CD8-positive, alpha-beta memory T cell (primary cell): ENCODE results near the gene TUFT1. TPM values are rescaled to one million over a fixed set of nuclear protein-coding genes. Genes with fewer than 3 reads are reported as not detected.
A peak's percentile ranks its signal among the peaks of the same experiment; 100 is the strongest.

Experiments used
- CTCF ChIA-PET: fragments of 350-600 bp; sonication (Branson Sonifier 250); formaldehyde crosslinking; loops from one replicate; lab custom pipeline; 2021; ENCODE audit warnings: antibody characterized with exemption; lab: Charles Lee
- POLR2A ChIA-PET: fragments of 350-600 bp; sonication (Branson Sonifier 250); formaldehyde crosslinking; loops from one replicate; lab custom pipeline; 2021; ENCODE audit warnings: antibody characterized with exemption; lab: Charles Lee
- DNase-seq, 5 donors: peaks; one replicate each; pipeline versions ENCODE4 v3.0.0 to v3.0.0-alpha.2; 2020 to 2022; ENCODE audit warnings: mixed read lengths in 1 of 5
- H3K27ac ChIP-seq: one replicate; pipeline ENCODE4 v1.7.0; 2013; ENCODE audit warnings: low read depth, mild to moderate bottlenecking, low read length, moderate library complexity
- H3K27me3 ChIP-seq: 2 replicates; pipeline ENCODE4 v1.7.0; 2013; ENCODE audit warnings: low read length, mild to moderate bottlenecking; ENCODE audit not compliant: insufficient read depth, poor library complexity, severe bottlenecking
- H3K36me3 ChIP-seq: 2 replicates; pipeline ENCODE4 v1.7.0; 2013; ENCODE audit warnings: mild to moderate bottlenecking, low read length, moderate library complexity; ENCODE audit not compliant: insufficient read depth
- H3K4me1 ChIP-seq: 2 replicates; pipeline ENCODE4 v1.7.0; 2013; ENCODE audit warnings: mild to moderate bottlenecking, low read length, moderate library complexity; ENCODE audit not compliant: insufficient read depth
- H3K4me3 ChIP-seq: 2 replicates; pipeline ENCODE4 v1.7.0; 2013; ENCODE audit warnings: mild to moderate bottlenecking, low read length
- H3K9me3 ChIP-seq: 2 replicates; pipeline ENCODE4 v1.7.0; 2013; ENCODE audit warnings: mild to moderate bottlenecking, low read length
- H3K27ac Mint-ChIP-seq, 8 donors: one replicate each; pipeline ENCODE4 v1.8.0; 2020 to 2021; ENCODE audit warnings: mixed read lengths in 8 of 8, mild to moderate bottlenecking in 6 of 8, inconsistent platforms in 3 of 8, moderate library complexity in 3 of 8
- H3K27me3 Mint-ChIP-seq, 2 donors: one replicate each; pipeline ENCODE4 v1.8.0; 2020 to 2021; ENCODE audit warnings: mixed read lengths in 2 of 2, mild to moderate bottlenecking in 1 of 2, moderate library complexity in 1 of 2
- H3K36me3 Mint-ChIP-seq, 3 donors: one replicate each; pipeline ENCODE4 v1.8.0; 2020 to 2021; ENCODE audit warnings: mixed read lengths in 3 of 3, inconsistent platforms in 1 of 3, mild to moderate bottlenecking in 1 of 3
- H3K4me1 Mint-ChIP-seq, 3 donors: one replicate each; pipeline ENCODE4 v1.8.0; 2020 to 2021; ENCODE audit warnings: mixed read lengths in 3 of 3, inconsistent platforms in 1 of 3, mild to moderate bottlenecking in 1 of 3
- H3K4me3 Mint-ChIP-seq, 7 donors: one replicate each; pipeline ENCODE4 v1.8.0; 2020 to 2021; ENCODE audit warnings: mixed read lengths in 7 of 7, mild to moderate bottlenecking in 6 of 7, moderate library complexity in 4 of 7, inconsistent platforms in 2 of 7
- H3K9me3 Mint-ChIP-seq, 5 donors: one replicate each; pipeline ENCODE4 v1.8.0; 2020 to 2022; ENCODE audit warnings: mixed read lengths in 5 of 5, mild to moderate bottlenecking in 3 of 5, moderate library complexity in 2 of 5, inconsistent platforms in 1 of 5
- polyA plus RNA-seq: library from polyadenylated mRNA; unstranded; fragments of 300-500 nt; fragmentation: Illumina TruSeq; gene quantifications from one replicate; pipeline ENCODE4 v1.2.3, GENCODE V29; 2021
- total RNA-seq, 2 experiments: library from RNA; stranded (reverse); gene quantifications; one replicate each; pipeline ENCODE4 v1.2.3, GENCODE V29; 2021

TUFT1 gene
- total and polyA plus RNA-seq, 3 experiments from 2014 or later: 1.8 to 2.3 (median 2.0) TPM

- Mint-ChIP-seq H3K27me3 (no peaks in the 10 kb centered on the region), H3K9me3 (no peaks in the 10 kb centered on the region), H3K36me3 (peaks cover 0 to 25% (median 3%) of the 10 kb centered on the region in 3 donors), H3K4me3 (no peak overlapping the region), H3K27ac (peak overlapping the region in 6 of 8 donors; percentile 2 to 81 (median 25)), H3K4me1 (peaks cover 37 to 64% (median 47%) of the 10 kb centered on the region in 3 donors)
- H3K4me3 ChIP-seq: no peak overlapping the region
- no peak overlapping the region for H3K27ac ChIP-seq
- H3K27me3 ChIP-seq: no peaks in the 10 kb centered on the region
- ChIA-PET POLR2A (interaction anchor here (1.1 kb wide), 1 partner anchor 7 kb away, joined by 3 read pairs; the partner anchor contains the start of gene SNX27), CTCF (no interaction called here)
- H3K4me1 ChIP-seq: peaks cover 13% of the 10 kb centered on the region
- H3K36me3 ChIP-seq: no peaks in the 10 kb centered on the region
- H3K9me3 ChIP-seq: no peaks in the 10 kb centered on the region
- no peak for DNase-seq
Measured at GRCh38 chr1:151619489-151620093, 79.5 kb downstream of the TUFT1 start.

GRCh38 chr1:151620286-151620685 is 80.2 kb downstream of the TUFT1 start:
- CTCF ChIA-PET: interaction anchor here (1.1 to 1.9 kb wide), 2 partner anchors 16 to 26 kb away, joined by 3 to 4 read pairs; no protein-coding TSS in a partner anchor
- no peak for DNase-seq
- no peak overlapping the region for H3K4me3 Mint-ChIP-seq
- Histone ChIP-seq H3K4me1 (peaks cover 7% of the 10 kb centered on the region), H3K36me3 (no peaks in the 10 kb centered on the region), H3K9me3 (no peaks in the 10 kb centered on the region), H3K4me3 (no peak overlapping the region), H3K27me3 (no peaks in the 10 kb centered on the region), H3K27ac (no peak overlapping the region)
- H3K27me3 Mint-ChIP-seq: no peaks in the 10 kb centered on the region
- H3K4me1 Mint-ChIP-seq: peaks cover 34 to 57% (median 43%) of the 10 kb centered on the region in 3 donors
- H3K9me3 Mint-ChIP-seq: no peaks in the 10 kb centered on the region
- H3K36me3 Mint-ChIP-seq: peaks cover 0 to 27% (median 2%) of the 10 kb centered on the region in 3 donors
- POLR2A ChIA-PET: interaction anchor here (1.1 kb wide), 1 partner anchor 8 kb away, joined by 3 read pairs; the partner anchor contains the start of gene SNX27
- peak overlapping the region in 2 of 8 donors; percentile 18 to 59 for H3K27ac Mint-ChIP-seq

- peaks cover 25 to 46% (median 35%) of the 10 kb centered on the region in 3 donors for H3K4me1 Mint-ChIP-seq
- no peaks in the 10 kb centered on the region for H3K9me3 ChIP-seq
- H3K36me3 ChIP-seq: no peaks in the 10 kb centered on the region
- H3K27me3 ChIP-seq: no peaks in the 10 kb centered on the region
- peaks cover 0 to 24% (median 0%) of the 10 kb centered on the region in 3 donors for H3K36me3 Mint-ChIP-seq
- no peak overlapping the region for H3K4me3 Mint-ChIP-seq
- ChIA-PET CTCF (interaction anchor here (1.1 to 1.9 kb wide), 2 partner anchors 14 to 27 kb away, joined by 3 to 4 read pairs; no protein-coding TSS in a partner anchor), POLR2A (no interaction called here)
- no peaks in the 10 kb centered on the region for H3K27me3 Mint-ChIP-seq
- no peaks in the 10 kb centered on the region for H3K9me3 Mint-ChIP-seq
- no peak overlapping the region for H3K4me3 ChIP-seq
- peaks cover 5% of the 10 kb centered on the region for H3K4me1 ChIP-seq
- DNase-seq: no peak
- no peak overlapping the region for H3K27ac ChIP-seq
- peak overlapping the region in 3 of 8 donors; percentile 13 to 52 (median 47) for H3K27ac Mint-ChIP-seq
Measured at GRCh38 chr1:151621351-151621750, 81.2 kb downstream of the TUFT1 start.

- H3K27ac Mint-ChIP-seq: no peak overlapping the region
- Histone ChIP-seq H3K27me3 (no peaks in the 10 kb centered on the region), H3K27ac (no peak overlapping the region), H3K9me3 (no peaks in the 10 kb centered on the region), H3K36me3 (no peaks in the 10 kb centered on the region), H3K4me3 (no peak overlapping the region), H3K4me1 (peaks cover under 1% of the 10 kb centered on the region)
- H3K36me3 Mint-ChIP-seq: peaks cover 0 to 27% (median 3%) of the 10 kb centered on the region in 3 donors
- H3K4me3 Mint-ChIP-seq: no peak overlapping the region
- ChIA-PET CTCF (no interaction called here), POLR2A (no interaction called here)
- no peaks in the 10 kb centered on the region for H3K9me3 Mint-ChIP-seq
- no peaks in the 10 kb centered on the region for H3K27me3 Mint-ChIP-seq
- DNase-seq: no peak
- H3K4me1 Mint-ChIP-seq: peaks cover 23 to 28% (median 27%) of the 10 kb centered on the region in 3 donors
Measured at GRCh38 chr1:151624783-151625182, 84.7 kb downstream of the TUFT1 start.

- Histone ChIP-seq H3K36me3 (no peaks in the 10 kb centered on the region), H3K27ac (no peak overlapping the region), H3K9me3 (no peaks in the 10 kb centered on the region), H3K27me3 (no peaks in the 10 kb centered on the region), H3K4me3 (no peak overlapping the region), H3K4me1 (no peaks in the 10 kb centered on the region)
- peak overlapping the region in 1 of 8 donors; percentile 57 for H3K27ac Mint-ChIP-seq
- no peaks in the 10 kb centered on the region for H3K9me3 Mint-ChIP-seq
- no peaks in the 10 kb centered on the region for H3K27me3 Mint-ChIP-seq
- peaks cover 10 to 15% (median 13%) of the 10 kb centered on the region in 3 donors for H3K4me1 Mint-ChIP-seq
- H3K36me3 Mint-ChIP-seq: peaks cover 0 to 25% (median 3%) of the 10 kb centered on the region in 3 donors
- DNase-seq: no peak
- POLR2A ChIA-PET: no interaction called here
- no peak overlapping the region for H3K4me3 Mint-ChIP-seq
- CTCF ChIA-PET: no interaction called here
Measured at GRCh38 chr1:151626740-151627334, 86.7 kb downstream of the TUFT1 start.

DNA sequence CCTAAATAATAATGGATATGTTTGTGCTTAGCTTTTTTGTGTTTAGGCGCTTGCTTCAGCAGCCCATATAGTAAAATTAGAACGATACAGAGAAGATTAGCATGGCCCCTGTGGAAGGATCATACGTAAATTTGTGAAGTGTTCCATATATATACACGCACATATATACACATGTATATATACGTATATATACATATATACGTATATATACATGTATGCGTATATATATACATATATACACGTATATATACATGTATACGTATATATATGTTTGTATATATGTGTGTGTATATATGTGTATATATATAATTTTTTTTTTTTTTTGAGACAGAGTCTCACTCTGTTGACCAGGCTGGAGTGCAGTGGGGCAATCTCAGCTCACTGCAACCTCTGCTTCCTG is 89.2 kb downstream of the TUFT1 start:
- Mint-ChIP-seq H3K27me3 (no peaks in the 10 kb centered on the region), H3K27ac (no peak overlapping the region), H3K36me3 (peaks cover 0 to 29% (median 3%) of the 10 kb centered on the region in 3 donors), H3K4me1 (peaks cover 7 to 19% (median 13%) of the 10 kb centered on the region in 3 donors), H3K9me3 (no peaks in the 10 kb centered on the region), H3K4me3 (no peak overlapping the region)
- H3K9me3 ChIP-seq: no peaks in the 10 kb centered on the region
- no peak overlapping the region for H3K27ac ChIP-seq
- H3K27me3 ChIP-seq: no peaks in the 10 kb centered on the region
- no peak for DNase-seq
- POLR2A ChIA-PET: no interaction called here
- H3K4me3 ChIP-seq: no peak overlapping the region
- no peaks in the 10 kb centered on the region for H3K36me3 ChIP-seq
- CTCF ChIA-PET: interaction anchor here (1.5 kb wide), 1 partner anchor 207 kb away, joined by 3 read pairs; no protein-coding TSS in a partner anchor
- no peaks in the 10 kb centered on the region for H3K4me1 ChIP-seq

Other genes with a start within 250 kb of the TUFT1 start
- 10 to 100 TPM; 59.9 to 65.5 TPM for gene PI4KB, start 212.9 kb upstream of the TUFT1 start, total RNA-seq
- gene PI4KB, start 212.9 kb upstream of the TUFT1 start, polyA plus RNA-seq: 67.5 TPM
- gene RFX5, start 193.1 kb upstream of the TUFT1 start, total RNA-seq: 10 to 100 TPM; 77.2 to 77.4 TPM
- gene RFX5, start 193.1 kb upstream of the TUFT1 start, polyA plus RNA-seq: 38.0 TPM
- gene SELENBP1, start 167.6 kb upstream of the TUFT1 start, total RNA-seq: not detected
- gene SELENBP1, start 167.6 kb upstream of the TUFT1 start, polyA plus RNA-seq: not detected
- 100 to 1,000 TPM; 479 to 492 TPM for gene PSMB4, start 140.7 kb upstream of the TUFT1 start, total RNA-seq
- gene PSMB4, start 140.7 kb upstream of the TUFT1 start, polyA plus RNA-seq: 60.1 TPM
- gene POGZ, start 80.8 kb upstream of the TUFT1 start, total RNA-seq: 10 to 100 TPM; 60.1 to 65.3 TPM
- 11.3 TPM for gene POGZ, start 80.8 kb upstream of the TUFT1 start, polyA plus RNA-seq
- gene CGN, start 28.9 kb upstream of the TUFT1 start, total RNA-seq: 1 to 10 TPM; 1.1 to 1.6 TPM
- 0.36 TPM for gene CGN, start 28.9 kb upstream of the TUFT1 start, polyA plus RNA-seq
- gene SNX27, start 71.7 kb downstream of the TUFT1 start, total RNA-seq: 10 to 100 TPM; 30.1 to 32.1 TPM
- gene SNX27, start 71.7 kb downstream of the TUFT1 start, polyA plus RNA-seq: 13.7 TPM
- not detected for gene CELF3, start 176.5 kb downstream of the TUFT1 start, total RNA-seq
- not detected for gene CELF3, start 176.5 kb downstream of the TUFT1 start, polyA plus RNA-seq
- gene RIIAD1, start 181.2 kb downstream of the TUFT1 start, total RNA-seq: not detected
- gene RIIAD1, start 181.2 kb downstream of the TUFT1 start, polyA plus RNA-seq: not detected
- gene MRPL9, start 223.2 kb downstream of the TUFT1 start, total RNA-seq: 100 to 1,000 TPM; 190 to 195 TPM
- 132 TPM for gene MRPL9, start 223.2 kb downstream of the TUFT1 start, polyA plus RNA-seq